ENCODE data around the gene UFD1. TPM values are rescaled to one million over a fixed set of nuclear protein-coding genes. Genes with fewer than 3 reads are reported as not detected.
A peak's percentile ranks its signal among the peaks of the same experiment; 100 is the strongest.
"Not testable (repeated sequence)": the region's sequence is repeated elsewhere in the genome, so short reads cannot be mapped to it uniquely, and the experiment has no call there.

UFD1 gene
- total RNA-seq, 2 experiments from 2014 or later = 71.1 to 79.3 TPM

DNA sequence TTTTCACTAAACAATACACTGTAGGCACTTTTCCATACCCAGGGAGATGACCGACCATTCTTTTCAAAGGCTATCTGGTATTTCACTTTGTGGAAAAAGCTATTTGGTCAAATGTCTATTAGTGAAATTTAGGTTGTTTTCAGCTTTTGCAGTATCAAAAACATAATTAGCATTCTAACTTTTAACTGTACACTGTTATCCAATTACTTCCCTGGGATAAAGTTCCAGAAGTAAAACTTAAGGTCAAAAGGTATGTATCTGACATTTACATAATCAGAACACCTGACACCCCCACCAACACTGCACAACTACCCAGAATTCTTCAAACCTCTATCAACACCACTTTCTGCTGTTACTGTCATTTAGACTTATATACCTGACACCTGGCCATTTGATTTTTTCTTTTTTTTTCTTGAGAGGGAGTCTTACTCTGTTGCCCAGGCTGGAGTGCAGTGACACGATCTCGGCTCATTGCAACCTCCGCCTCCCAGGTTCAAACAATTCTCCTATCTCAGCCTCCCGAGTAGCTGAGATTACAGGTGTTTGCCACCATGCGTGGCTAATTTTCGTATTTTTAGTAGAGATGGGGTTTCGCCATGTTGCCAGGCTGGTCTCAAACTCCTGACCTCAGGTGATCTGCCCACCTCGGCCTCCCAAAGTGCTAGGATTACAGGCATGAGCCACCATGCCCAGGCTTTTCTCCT, 33.6 kb downstream of the UFD1 start:
- peaks cover 23% of the 10 kb centered on the region for H3K36me3 Mint-ChIP-seq
- H3K27me3 Mint-ChIP-seq, DNase-seq, H3K9me3 Mint-ChIP-seq, H3K4me3 Mint-ChIP-seq, H3K27ac Mint-ChIP-seq: not testable (repeated sequence)
- peaks cover 34% of the 10 kb centered on the region for H3K4me1 Mint-ChIP-seq

DNA sequence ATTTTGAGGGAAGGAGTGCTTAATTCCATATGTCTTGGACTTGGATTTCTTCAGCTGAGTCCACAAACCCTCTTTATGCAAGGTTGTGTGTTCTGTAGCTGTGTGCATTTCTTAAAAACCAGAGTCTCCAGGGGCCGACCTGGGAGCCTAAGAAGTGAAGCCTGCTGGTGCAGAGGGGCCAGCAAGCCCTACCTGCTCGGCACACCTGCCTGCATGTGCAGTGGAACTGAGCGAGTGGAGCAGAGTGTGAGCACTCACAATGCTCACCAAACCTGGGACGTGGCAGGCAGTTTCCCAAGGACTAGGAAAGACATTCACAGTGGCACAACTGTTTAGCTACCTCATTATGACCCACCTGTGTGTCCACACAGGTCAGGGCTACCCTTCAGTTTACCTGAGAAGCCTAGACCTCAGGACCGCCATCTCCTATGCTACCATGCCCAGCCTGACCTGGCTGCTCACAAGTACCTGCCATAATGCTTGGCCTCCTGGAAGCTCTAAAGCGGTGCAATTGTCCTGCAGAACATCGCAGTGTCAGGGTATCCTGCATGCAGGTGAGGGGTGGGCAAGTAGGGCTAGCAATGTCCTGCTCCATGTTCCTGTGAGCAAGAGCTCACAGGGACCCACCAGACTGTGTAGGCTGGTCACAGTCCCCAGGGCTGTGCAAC, 35.3 kb downstream of the UFD1 start:
- H3K27me3 Mint-ChIP-seq = no peaks in the 10 kb centered on the region
- no peaks in the 10 kb centered on the region for H3K9me3 Mint-ChIP-seq
- no peak overlapping the region for H3K27ac Mint-ChIP-seq
- H3K36me3 Mint-ChIP-seq = peaks cover 25% of the 10 kb centered on the region
- DNase-seq = no peak
- H3K4me1 Mint-ChIP-seq = peaks cover 28% of the 10 kb centered on the region
- H3K4me3 Mint-ChIP-seq = no peak overlapping the region

DNA sequence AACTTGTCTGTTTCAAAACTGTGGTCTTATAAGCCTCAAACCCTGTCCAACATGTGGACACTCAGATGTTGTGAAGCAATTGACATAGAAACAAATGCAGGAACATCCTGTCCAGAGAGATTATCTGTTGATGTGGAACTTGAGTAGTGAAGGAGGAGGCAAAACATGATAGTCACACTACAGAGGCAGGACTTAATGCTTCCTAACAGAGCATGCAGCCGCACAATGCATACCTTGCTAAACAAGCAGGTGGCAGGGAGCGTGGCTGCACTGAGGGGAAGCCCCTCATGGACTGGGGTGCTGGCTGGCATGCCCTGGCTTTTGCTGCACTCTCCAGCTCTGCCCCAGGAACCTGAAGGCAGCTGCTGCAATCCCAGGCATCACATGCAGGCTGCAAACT, 36.8 kb downstream of the UFD1 start:
- no peak overlapping the region for H3K27ac Mint-ChIP-seq
- no peak for DNase-seq
- H3K4me3 Mint-ChIP-seq = no peak overlapping the region
- H3K36me3 Mint-ChIP-seq = peaks cover 24% of the 10 kb centered on the region
- no peaks in the 10 kb centered on the region for H3K9me3 Mint-ChIP-seq
- H3K4me1 Mint-ChIP-seq = peaks cover 24% of the 10 kb centered on the region
- H3K27me3 Mint-ChIP-seq = no peaks in the 10 kb centered on the region

DNA sequence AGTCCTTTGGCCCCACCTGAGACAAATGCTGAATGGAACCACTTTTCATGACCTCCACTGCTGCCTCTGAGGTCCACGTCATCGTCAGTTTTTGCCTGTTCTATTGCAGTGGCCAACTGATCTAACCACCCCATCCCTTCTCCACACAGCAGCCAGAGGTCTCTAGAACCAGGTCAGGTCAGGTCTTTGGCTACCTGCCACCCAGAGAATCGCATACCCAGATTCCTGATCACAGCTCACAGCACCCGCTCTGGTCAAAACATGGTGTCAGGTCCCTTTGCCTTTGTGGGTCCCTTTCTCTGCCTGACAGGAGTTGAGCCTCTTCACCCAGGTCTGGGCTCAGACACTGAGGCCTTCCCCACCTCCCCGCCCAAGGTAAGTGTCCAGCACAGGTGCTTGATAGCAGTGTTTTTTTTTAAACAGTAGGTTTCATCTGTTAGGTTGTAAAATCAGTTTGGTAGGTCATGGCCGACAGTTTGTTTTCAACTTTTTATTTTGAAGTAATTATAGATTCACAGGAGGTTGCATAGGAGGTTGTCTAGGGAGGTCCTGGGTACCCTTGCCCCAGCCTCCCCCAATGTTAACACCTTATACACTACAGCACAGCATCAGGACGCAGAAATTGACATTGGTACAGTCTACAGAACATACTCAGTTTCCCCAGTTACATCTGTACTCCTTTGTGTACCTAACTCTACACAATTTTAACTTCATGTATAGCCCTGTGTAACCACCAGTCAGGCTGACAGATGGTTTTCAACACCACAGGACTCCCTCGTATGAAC, 38.4 kb downstream of the UFD1 start:
- no peaks in the 10 kb centered on the region for H3K27me3 Mint-ChIP-seq
- no peak overlapping the region for H3K4me3 Mint-ChIP-seq
- peaks cover 14% of the 10 kb centered on the region for H3K4me1 Mint-ChIP-seq
- peaks cover 18% of the 10 kb centered on the region for H3K36me3 Mint-ChIP-seq
- no peaks in the 10 kb centered on the region for H3K9me3 Mint-ChIP-seq
- DNase-seq = no peak
- H3K27ac Mint-ChIP-seq = peak overlapping the region; percentile 20

DNA sequence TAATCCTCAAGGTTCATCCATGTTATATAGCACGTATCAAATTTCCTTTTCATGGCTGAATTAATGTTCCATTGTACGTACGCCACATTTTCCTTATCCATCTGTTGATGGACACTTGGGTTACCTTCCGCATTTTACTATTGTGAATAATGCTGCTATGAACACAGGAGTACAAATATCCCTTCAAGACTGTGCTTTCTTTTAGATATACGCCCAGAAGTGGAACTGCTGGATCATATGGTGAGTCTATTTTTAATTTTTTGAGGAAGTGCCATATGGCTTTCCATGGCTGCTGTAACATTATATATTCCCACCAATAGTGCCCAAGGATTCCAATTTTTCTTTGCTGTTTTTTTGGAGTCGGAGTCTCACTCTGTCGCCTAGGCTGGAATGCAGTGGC, 40.7 kb downstream of the UFD1 start:
- Mint-ChIP-seq H3K4me3 (no peak overlapping the region), H3K4me1 (peaks cover 15% of the 10 kb centered on the region), H3K27me3 (no peaks in the 10 kb centered on the region), H3K9me3 (no peaks in the 10 kb centered on the region), H3K36me3 (peaks cover 33% of the 10 kb centered on the region), H3K27ac (no peak overlapping the region)
- no peak for DNase-seq

DNA sequence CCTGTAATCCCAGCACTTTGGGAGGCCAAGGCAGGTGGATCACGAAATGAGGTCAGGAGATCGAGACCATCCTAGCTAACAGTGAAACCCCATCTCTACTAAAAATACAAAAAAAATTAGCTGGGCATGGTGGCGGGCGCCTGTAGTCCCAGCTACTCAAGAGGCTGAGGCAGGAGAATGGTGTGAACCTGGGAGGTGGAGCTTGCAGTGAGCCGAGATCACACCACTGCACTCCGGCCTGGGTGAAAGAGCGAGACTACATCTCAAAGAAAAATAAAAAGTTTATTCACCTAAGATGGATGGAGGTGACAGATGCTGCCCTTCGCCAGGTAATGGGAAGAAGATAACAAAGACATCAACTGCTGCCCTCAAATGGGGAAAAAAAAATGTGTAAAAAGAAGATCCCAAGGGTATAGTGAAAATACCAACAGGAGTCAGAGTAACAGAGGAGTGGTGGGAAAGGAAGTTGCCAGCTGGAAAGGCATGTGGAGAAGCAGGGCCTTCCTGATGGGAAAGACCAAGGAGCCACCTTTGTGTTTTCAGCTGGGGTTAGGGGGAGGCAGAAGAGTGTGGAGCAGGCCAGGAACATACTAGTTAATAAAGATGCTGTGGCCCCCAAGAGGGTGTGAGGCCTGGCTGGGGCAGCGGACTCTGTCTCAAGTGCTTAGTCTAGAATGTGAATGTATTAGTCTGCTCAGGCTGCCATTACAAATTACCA, 42.4 kb downstream of the UFD1 start:
- H3K4me3 Mint-ChIP-seq, H3K27me3 Mint-ChIP-seq, H3K9me3 Mint-ChIP-seq, H3K27ac Mint-ChIP-seq, DNase-seq: not testable (repeated sequence)
- Mint-ChIP-seq H3K4me1 (peaks cover 17% of the 10 kb centered on the region), H3K36me3 (peaks cover 35% of the 10 kb centered on the region)

DNA sequence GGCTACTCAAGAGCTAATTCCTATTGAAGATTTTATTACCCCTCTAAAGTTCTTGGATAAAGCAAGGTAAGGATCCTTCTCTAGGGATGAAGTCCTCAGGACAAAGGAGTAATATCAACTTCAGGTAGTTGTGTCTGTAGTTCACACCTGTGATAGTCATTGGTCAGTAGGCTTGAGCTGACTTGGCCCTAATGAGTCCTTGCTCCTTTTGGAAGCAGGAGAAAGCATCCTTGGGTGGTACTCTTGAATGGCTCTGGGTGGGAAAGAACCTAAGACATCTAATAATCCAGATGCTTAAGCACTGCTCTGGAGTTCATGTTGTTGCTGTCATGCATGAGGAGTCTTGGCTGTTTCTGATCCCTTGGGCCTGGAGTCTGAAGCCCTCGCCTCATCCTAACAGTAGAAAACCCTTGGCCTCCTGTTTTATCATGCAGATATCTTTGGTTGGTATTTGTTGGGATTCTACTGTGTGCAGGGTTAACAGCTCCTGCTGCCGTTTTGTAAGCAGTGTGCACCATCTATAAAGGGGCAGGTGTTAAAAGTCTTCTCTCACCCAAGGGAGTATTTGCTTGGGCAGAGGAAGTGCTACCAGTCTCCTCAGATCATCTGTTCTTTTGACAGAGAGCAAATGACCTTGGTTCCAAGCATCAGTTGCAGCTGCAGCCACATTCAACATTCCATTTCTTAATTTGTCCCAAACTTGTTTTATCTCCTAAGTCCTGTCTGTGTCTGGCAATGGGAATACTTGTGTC, 44.0 kb downstream of the UFD1 start:
- H3K4me3 Mint-ChIP-seq = no peak overlapping the region
- no peaks in the 10 kb centered on the region for H3K9me3 Mint-ChIP-seq
- H3K27me3 Mint-ChIP-seq = no peaks in the 10 kb centered on the region
- H3K4me1 Mint-ChIP-seq = peaks cover 18% of the 10 kb centered on the region
- H3K36me3 Mint-ChIP-seq = peaks cover 38% of the 10 kb centered on the region
- DNase-seq = no peak
- H3K27ac Mint-ChIP-seq = no peak overlapping the region

DNA sequence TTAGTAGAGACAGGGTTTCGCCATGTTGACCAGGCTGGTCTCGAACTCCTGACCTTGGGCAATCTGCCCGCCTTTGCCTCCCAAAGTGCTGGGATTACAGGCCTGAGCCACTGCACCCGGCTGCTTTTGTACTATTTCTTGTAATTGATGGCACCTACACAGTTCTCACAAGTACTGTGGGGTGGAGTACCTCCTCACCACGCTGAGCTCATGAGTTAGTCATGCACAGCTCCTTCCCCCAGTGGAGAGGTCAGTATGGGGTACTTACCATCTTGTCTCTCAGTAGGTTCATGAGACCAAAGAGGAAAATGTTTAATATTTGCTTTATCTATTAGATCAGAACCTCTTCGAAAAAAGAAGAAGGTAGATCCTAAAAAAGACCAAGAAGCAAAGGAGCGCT, 44.6 kb downstream of the UFD1 start:
- peaks cover 24% of the 10 kb centered on the region for H3K4me1 Mint-ChIP-seq
- no peaks in the 10 kb centered on the region for H3K27me3 Mint-ChIP-seq

DNA sequence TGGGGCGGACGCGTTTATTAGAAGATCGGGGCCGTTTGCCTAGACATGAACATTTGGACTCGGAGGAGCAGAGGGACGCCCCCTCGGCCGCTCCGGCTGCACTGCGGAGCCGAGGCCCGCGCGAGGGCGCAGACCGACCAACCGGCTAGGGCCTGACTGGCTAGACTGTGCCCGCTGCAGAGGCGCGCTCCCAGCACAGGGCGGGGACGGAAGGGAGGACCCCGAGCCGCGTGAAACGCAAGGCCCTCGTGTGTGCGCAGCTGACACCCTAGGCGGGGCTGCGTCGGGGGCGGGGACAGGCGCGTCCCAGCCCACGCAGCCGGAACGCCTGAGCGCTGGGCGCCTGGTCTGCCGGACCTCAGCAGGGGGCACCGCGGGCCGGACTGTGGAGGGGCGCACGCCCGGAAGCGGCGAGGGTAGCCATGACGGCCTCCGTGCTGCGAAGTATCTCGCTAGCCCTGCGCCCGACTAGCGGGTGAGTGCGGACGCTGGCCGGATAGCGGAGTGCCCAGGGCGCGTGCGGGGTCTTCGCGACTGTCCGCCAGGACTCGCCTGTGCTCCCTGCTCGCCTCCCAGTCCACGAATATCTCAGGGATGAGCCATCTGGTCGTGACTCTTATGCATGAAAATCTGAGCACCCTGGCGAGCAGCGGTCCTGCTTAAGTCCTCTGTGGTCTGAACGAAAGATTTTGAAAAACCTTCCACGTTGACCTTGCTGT, 46.7 kb downstream of the UFD1 start, which contains the start of gene MRPL40:
TSS of gene MRPL40 (plus strand) at position 413 of the 719 bp plus-strand sequence. CDS start at position 423, 10 bp downstream.
- H3K4me3 Mint-ChIP-seq = peak within 1 kb of the TSS; percentile 90
- peaks cover 49% of the 10 kb centered on the region for H3K36me3 Mint-ChIP-seq
- peaks cover 37% of the 10 kb centered on the region for H3K4me1 Mint-ChIP-seq
- H3K9me3 Mint-ChIP-seq = no peaks in the 10 kb centered on the region
- H3K27me3 Mint-ChIP-seq = no peaks in the 10 kb centered on the region
- H3K27ac Mint-ChIP-seq = peak within 1 kb of the TSS; percentile 92
- DNase-seq = peak; percentile 96

More for the DNA sequence above, 44.6 kb downstream of the UFD1 start:
- peak overlapping the region; percentile 42 for H3K4me3 Mint-ChIP-seq
- H3K9me3 Mint-ChIP-seq = no peaks in the 10 kb centered on the region
- peaks cover 42% of the 10 kb centered on the region for H3K36me3 Mint-ChIP-seq
- peak overlapping the region; percentile 48 for H3K27ac Mint-ChIP-seq
- DNase-seq = no peak

DNA sequence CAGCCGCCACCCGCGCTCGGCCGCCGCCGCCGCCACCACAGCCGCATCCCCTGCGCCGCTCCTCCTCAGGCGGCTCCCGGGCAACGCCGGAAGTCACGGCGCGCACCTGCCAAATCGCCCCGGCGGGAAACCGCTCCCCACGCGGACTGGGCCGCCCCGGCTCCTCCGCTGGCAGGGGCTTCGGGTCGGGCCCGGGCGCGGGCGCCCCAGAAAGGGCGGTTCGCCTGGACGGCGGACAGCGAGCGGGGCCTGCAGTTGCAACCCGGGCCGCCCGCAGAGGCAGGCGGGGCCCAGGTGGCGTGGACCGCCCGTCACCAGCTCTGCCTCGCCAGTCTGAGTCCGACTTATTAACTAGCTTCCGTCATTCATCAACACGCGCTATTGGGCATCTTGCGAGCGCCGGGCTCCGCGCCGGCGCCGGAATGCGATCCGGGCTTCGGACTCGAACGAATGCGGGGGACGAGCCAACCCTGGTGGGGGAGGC, 47.3 kb downstream of the UFD1 start, which contains the start of gene HIRA:
TSS of gene HIRA (minus strand) at position 85 of the 484 bp plus-strand sequence. CDS start 257 bp downstream, outside the sequence.
- Mint-ChIP-seq H3K4me3 (peak within 1 kb of the TSS; percentile 90), H3K27me3 (no peaks in the 10 kb centered on the region), H3K27ac (peak within 1 kb of the TSS; percentile 92), H3K4me1 (peaks cover 39% of the 10 kb centered on the region), H3K36me3 (peaks cover 48% of the 10 kb centered on the region), H3K9me3 (no peaks in the 10 kb centered on the region)
- peak; percentile 89 for DNase-seq

DNA sequence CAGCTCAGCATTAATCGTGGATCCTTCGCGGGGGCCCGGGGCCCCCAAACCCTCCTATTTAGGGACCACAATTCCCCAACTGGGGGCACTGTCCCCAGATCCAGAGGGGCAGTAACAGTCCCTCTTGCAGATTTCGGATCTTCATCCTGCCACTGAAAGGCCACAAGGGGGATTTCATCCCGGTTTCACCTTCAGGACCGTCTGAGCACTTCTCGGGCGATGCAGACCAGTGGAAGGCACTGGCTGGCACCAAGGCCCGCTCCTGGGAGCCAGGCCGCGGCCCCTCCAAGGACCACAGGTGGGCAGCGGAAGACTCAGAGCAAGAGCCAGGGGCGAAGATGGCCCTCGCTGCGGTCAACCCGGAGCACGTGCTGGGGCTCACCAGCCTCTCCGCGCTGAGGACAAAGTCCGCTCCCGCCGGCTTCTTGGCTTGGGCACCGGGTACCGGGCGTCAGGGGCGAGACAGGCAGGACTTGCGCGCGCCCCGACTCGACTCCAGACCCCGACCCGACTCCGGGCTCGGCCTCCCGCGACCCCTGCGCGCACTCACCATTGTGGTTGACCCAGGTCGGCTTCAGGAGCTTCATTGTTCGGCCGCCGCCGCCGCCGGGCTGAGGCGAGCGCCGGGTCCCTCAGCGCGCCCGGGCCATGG, 48.0 kb downstream of the UFD1 start:
- Mint-ChIP-seq H3K27ac (peak overlapping the region; percentile 79), H3K4me3 (peak overlapping the region; percentile 84), H3K4me1 (peaks cover 42% of the 10 kb centered on the region), H3K9me3 (no peaks in the 10 kb centered on the region), H3K27me3 (no peaks in the 10 kb centered on the region), H3K36me3 (peaks cover 48% of the 10 kb centered on the region)
- DNase-seq = peak; percentile 34

DNA sequence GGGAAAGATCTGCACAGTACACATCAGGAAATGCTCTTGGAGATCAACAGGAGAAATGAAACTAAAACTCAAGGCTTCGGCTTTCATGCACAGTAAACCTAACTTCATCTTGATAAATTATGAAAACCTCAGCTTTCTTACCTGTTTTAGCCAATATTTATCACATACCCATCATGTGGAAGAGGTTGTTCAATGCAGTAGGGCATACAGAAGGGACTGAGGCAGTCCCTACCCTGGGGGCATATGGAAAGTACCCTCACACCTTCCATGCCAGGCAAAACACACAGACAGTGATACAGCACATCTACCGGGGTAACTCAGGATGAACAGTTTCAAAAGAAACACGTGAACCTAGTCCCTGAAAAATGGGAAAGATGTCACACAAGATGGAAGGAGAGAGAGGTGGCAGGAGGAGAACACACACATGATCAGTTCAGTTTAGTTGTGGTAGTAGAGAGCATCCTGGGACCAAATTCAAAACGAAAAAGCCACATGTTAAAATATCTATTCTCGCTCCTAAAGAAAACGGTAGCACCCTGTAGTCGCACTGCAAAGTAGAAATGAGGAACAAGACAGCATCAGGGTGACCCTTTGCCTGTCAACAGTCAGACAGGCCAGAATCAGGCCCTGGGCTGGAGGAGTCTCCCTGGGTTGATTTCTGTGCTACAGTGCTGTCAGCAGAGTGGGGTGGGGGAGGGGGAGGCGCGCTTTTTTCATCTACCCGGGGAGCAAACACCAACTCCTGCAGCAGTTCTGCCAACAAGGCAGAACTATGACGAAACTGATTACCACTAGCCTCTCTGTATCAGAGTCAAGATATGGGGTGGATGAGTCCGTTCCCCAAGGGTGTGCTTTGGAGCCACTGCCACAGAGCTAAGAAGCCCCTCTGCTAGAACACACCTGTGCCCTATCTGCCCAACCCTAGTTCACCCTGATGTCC, 48.8 kb downstream of the UFD1 start:
- H3K4me1 Mint-ChIP-seq = peaks cover 41% of the 10 kb centered on the region
- H3K27me3 Mint-ChIP-seq = no peaks in the 10 kb centered on the region
- H3K36me3 Mint-ChIP-seq = peaks cover 46% of the 10 kb centered on the region
- no peaks in the 10 kb centered on the region for H3K9me3 Mint-ChIP-seq
- H3K4me3 Mint-ChIP-seq = peak overlapping the region; percentile 84
- peak; percentile 12 for DNase-seq
- peak overlapping the region; percentile 79 for H3K27ac Mint-ChIP-seq

Measured in activated naive CD8-positive, alpha-beta T cell treated with anti-CD3 and anti-CD28 coated beads for 36 hours (primary cell).